PC-3 (cell line): ENCODE results near the gene KRTAP5-11. TPM values are rescaled to one million over a fixed set of nuclear protein-coding genes. Genes with fewer than 3 reads are reported as not detected.
"Not testable (repeated sequence)": the region's sequence is repeated elsewhere in the genome, so short reads cannot be mapped to it uniquely, and the experiment has no call there.

Experiments
- ATAC-seq: fragments of 200-7000 bp; cut with Tn5 transposase; 2 replicates; pipeline ENCODE4 v1.9.1; 2020; ENCODE audit warnings: mild to moderate bottlenecking, moderate library complexity
- BruUV-seq: library from RNA; stranded (reverse); fragments of 400-500 nt; replicated peaks from 2 replicates; lab custom pipeline; 2021; lab: Mats Ljungman, UMichigan
- CTCF ChIA-PET: fragments of 300-600 bp; sonication (Branson Sonifier 250); formaldehyde crosslinking; loops from one replicate; lab custom pipeline; 2022; ENCODE audit warnings: antibody characterized with exemption; lab: Charles Lee
- POLR2A ChIA-PET: fragments of 300-600 bp; sonication (Branson Sonifier 250); formaldehyde crosslinking; loops from one replicate; lab custom pipeline; 2022; ENCODE audit warnings: antibody characterized with exemption; ENCODE audit not compliant: unreplicated experiment; lab: Charles Lee
- DNase-seq: peaks from one replicate; pipeline ENCODE4 v3.0.0-alpha.2; 2015
- H2AFZ ChIP-seq: fragments of 300-600 bp; sonication (generic); 2 replicates; pipeline ENCODE4 v1.6.0; 2016; ENCODE audit warnings: antibody characterized with exemption, low read length
- H3F3A ChIP-seq: fragments of 300-600 bp; sonication (generic); one replicate; pipeline ENCODE4 v1.6.0; 2017; ENCODE audit warnings: antibody characterized with exemption, low read length, control low read depth, mild to moderate bottlenecking; ENCODE audit not compliant: unreplicated experiment
- H3K27ac ChIP-seq: fragments of 300-600 bp; sonication (generic); 2 replicates; pipeline ENCODE4 v1.5.1; 2016; ENCODE audit warnings: mild to moderate bottlenecking, low read length
- H3K27me3 ChIP-seq: fragments of 300-600 bp; sonication (generic); 2 replicates; pipeline ENCODE4 v1.6.1; 2016; ENCODE audit warnings: low read length, mixed read lengths
- H3K36me3 ChIP-seq: fragments of 300-600 bp; sonication (generic); 2 replicates; pipeline ENCODE4 v1.6.1; 2016; ENCODE audit warnings: low read depth, mixed run types, low read length, mixed read lengths
- H3K4me1 ChIP-seq: fragments of 300-600 bp; sonication (generic); 2 replicates; pipeline ENCODE4 v1.5.1; 2016; ENCODE audit warnings: low read length; ENCODE audit not compliant: insufficient read depth
- H3K4me2 ChIP-seq: fragments of 300-600 bp; sonication (generic); 2 replicates; pipeline ENCODE4 v1.6.0; 2016; ENCODE audit warnings: low read length
- H3K4me3 ChIP-seq: fragments of 300-600 bp; sonication (generic); 2 replicates; pipeline ENCODE4 v1.5.1; 2016; ENCODE audit warnings: mild to moderate bottlenecking, low read length, mixed read lengths
- H3K79me2 ChIP-seq: fragments of 300-600 bp; sonication (generic); 2 replicates; pipeline ENCODE4 v1.6.1; 2017; ENCODE audit warnings: low read length, mixed read lengths
- H3K9ac ChIP-seq: fragments of 300-600 bp; sonication (generic); 2 replicates; pipeline ENCODE4 v1.6.0; 2016; ENCODE audit warnings: mild to moderate bottlenecking, low read length
- H3K9me2 ChIP-seq: fragments of 300-600 bp; sonication (generic); replicated peaks from 2 replicates; pipeline ENCODE4 v1.6.1; 2016; ENCODE audit warnings: mixed run types, low read length, mixed read lengths
- H3K9me3 ChIP-seq: fragments of 300-600 bp; sonication (generic); 2 replicates; pipeline ENCODE4 v1.6.1; 2016; ENCODE audit warnings: low read length, mixed read lengths
- H4K20me1 ChIP-seq: fragments of 300-600 bp; sonication (generic); 2 replicates; pipeline ENCODE4 v1.6.1; 2016; ENCODE audit warnings: low read length, mixed read lengths
- CTCF ChIP-seq: fragments of 300-600 bp; sonication (generic); conservative IDR thresholded peaks from 2 replicates; pipeline ENCODE4 v1.5.1; 2017; ENCODE audit warnings: antibody characterized with exemption, low read depth, mild to moderate bottlenecking, low read length
- intact Hi-C: fragments of 100-400 bp; cut with micrococcal nuclease; formaldehyde crosslinking; loops from 2 replicates; pipeline ENCODE4 v1.9.0; 2023
- total RNA-seq: library from RNA; depleted of rRNA; stranded (reverse); fragments of >200 nt; gene quantifications from 2 replicates; pipeline ENCODE4 v1.2.3, GENCODE V29; 2014

KRTAP5-11 gene
- total RNA-seq, 1 experiment from 2014 or later: not detected

GRCh38 chr11:71607520-71608216 is 25.0 kb upstream of the KRTAP5-11 start:
- H3K27me3 ChIP-seq, H3K4me3 ChIP-seq, CTCF ChIA-PET, H3K9me2 ChIP-seq, H3K79me2 ChIP-seq, H3K4me2 ChIP-seq, H3K27ac ChIP-seq, H3K9ac ChIP-seq, H3F3A ChIP-seq, H3K4me1 ChIP-seq, H3K36me3 ChIP-seq, BruUV-seq, intact Hi-C loops, DNase-seq, H2AFZ ChIP-seq, H4K20me1 ChIP-seq, H3K9me3 ChIP-seq, POLR2A ChIA-PET, ATAC-seq: not testable (repeated sequence)

GRCh38 chr11:71606853-71607519 is 24.3 kb upstream of the KRTAP5-11 start:
- H3K4me3 ChIP-seq, BruUV-seq, H3K27me3 ChIP-seq, H3K79me2 ChIP-seq, intact Hi-C loops, H3K9me3 ChIP-seq, H2AFZ ChIP-seq, H3F3A ChIP-seq, H3K36me3 ChIP-seq, DNase-seq, ATAC-seq, POLR2A ChIA-PET, H3K4me2 ChIP-seq, H3K9me2 ChIP-seq, H3K4me1 ChIP-seq, H3K27ac ChIP-seq, H3K9ac ChIP-seq, H4K20me1 ChIP-seq: not testable (repeated sequence)
- CTCF ChIA-PET: interaction anchor here (0.6 kb wide), 1 partner anchor 160 kb away, joined by 6 read pairs; no protein-coding TSS in a partner anchor

GRCh38 chr11:71604798-71605488 is 22.3 kb upstream of the KRTAP5-11 start:
- H3K9me2 ChIP-seq, H3K9me3 ChIP-seq, H3K9ac ChIP-seq, H3K27ac ChIP-seq, H4K20me1 ChIP-seq, CTCF ChIA-PET, H3K4me3 ChIP-seq, H3K4me2 ChIP-seq, H3K36me3 ChIP-seq, H2AFZ ChIP-seq, H3K79me2 ChIP-seq, H3K27me3 ChIP-seq, H3F3A ChIP-seq, BruUV-seq, POLR2A ChIA-PET, DNase-seq, intact Hi-C loops, H3K4me1 ChIP-seq, ATAC-seq: not testable (repeated sequence)
- peak; percentile 39; the same call in 1 of the 2 replicates for TF ChIP-seq CTCF

- H3K4me1 ChIP-seq, CTCF ChIA-PET, H3K9me2 ChIP-seq, H3K9ac ChIP-seq, H3K9me3 ChIP-seq, H4K20me1 ChIP-seq, H3K4me3 ChIP-seq, H3K79me2 ChIP-seq, H3F3A ChIP-seq, H3K36me3 ChIP-seq, POLR2A ChIA-PET, ATAC-seq, H2AFZ ChIP-seq, BruUV-seq, intact Hi-C loops, DNase-seq, H3K27ac ChIP-seq, H3K4me2 ChIP-seq: not testable (repeated sequence)
- peaks cover 14% of the 10 kb centered on the region for H3K27me3 ChIP-seq
These were observed 20.5 kb upstream of the KRTAP5-11 start for GRCh38 chr11:71603221-71603620.

DNA sequence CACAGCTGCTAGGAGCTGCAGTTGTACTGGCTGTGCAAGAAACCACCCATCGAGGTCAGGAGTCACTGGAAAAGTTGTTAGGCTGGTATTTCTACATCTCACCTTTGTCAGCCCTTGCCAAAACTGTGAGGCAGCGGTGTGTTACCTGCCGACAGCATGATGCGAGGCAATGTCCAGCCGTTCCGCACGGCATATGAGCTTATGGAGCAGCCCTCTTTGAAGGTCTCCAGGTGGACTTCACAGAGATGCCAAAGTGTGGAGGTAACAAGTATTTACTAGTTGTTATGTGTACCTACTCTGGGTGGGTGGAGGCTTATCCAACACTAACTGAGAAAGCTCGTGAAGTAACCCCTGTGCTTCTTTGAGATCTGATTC is 6.9 kb upstream of the KRTAP5-11 start:
- H3K36me3 ChIP-seq, H4K20me1 ChIP-seq, intact Hi-C loops, BruUV-seq, H3K4me3 ChIP-seq, H2AFZ ChIP-seq, ATAC-seq, H3K4me2 ChIP-seq, POLR2A ChIA-PET, H3K27me3 ChIP-seq, H3K9ac ChIP-seq, H3K79me2 ChIP-seq, H3K9me3 ChIP-seq, H3K9me2 ChIP-seq, H3K27ac ChIP-seq, H3K4me1 ChIP-seq, H3F3A ChIP-seq: not testable (repeated sequence)
- CTCF ChIA-PET: interaction anchor here (0.7 kb wide), 1 partner anchor 10 kb away, joined by 3 read pairs; no protein-coding TSS in a partner anchor
- DNase-seq: peak; percentile 19
